H9 (cell line): ENCODE results near the gene EDRF1. TPM values are rescaled to one million over a fixed set of nuclear protein-coding genes. Genes with fewer than 3 reads are reported as not detected.

Source experiments
- DNase-seq: peaks from one replicate; pipeline ENCODE4 v3.0.0-alpha.2; 2017
- H2AFZ ChIP-seq: one replicate; pipeline ENCODE4 v1.6.1; 2013; ENCODE audit warnings: mild to moderate bottlenecking, low read length, control low read depth, moderate library complexity
- H2AK5ac ChIP-seq: 2 replicates; pipeline ENCODE4 v1.6.1; 2013; ENCODE audit warnings: low read length, control low read depth, mixed read lengths; ENCODE audit not compliant: insufficient read length
- H2BK120ac ChIP-seq: one replicate; pipeline ENCODE4 v1.6.1; 2013; ENCODE audit warnings: low read depth, mild to moderate bottlenecking, low read length, control low read depth, inconsistent platforms; ENCODE audit not compliant: poor library complexity, severe bottlenecking
- H2BK12ac ChIP-seq: 2 replicates; pipeline ENCODE4 v1.6.1; 2013; ENCODE audit warnings: low read length, control low read depth, mixed read lengths, low read depth; ENCODE audit not compliant: insufficient read length
- H2BK15ac ChIP-seq: 2 replicates; pipeline ENCODE4 v1.6.1; 2013; ENCODE audit warnings: low read depth, low read length, control low read depth
- H2BK20ac ChIP-seq: one replicate; pipeline ENCODE4 v1.6.1; 2013; ENCODE audit warnings: low read depth, mild to moderate bottlenecking, low read length, control low read depth, inconsistent platforms; ENCODE audit not compliant: poor library complexity, severe bottlenecking
- H2BK5ac ChIP-seq: 2 replicates; pipeline ENCODE4 v1.6.1; 2013; ENCODE audit warnings: low read length, control low read depth, mixed read lengths; ENCODE audit not compliant: insufficient read length
- H3K14ac ChIP-seq: 2 replicates; pipeline ENCODE4 v1.6.1; 2013; ENCODE audit warnings: low read length, control low read depth; ENCODE audit not compliant: insufficient read depth
- H3K18ac ChIP-seq: 2 replicates; pipeline ENCODE4 v1.6.1; 2013; ENCODE audit warnings: low read depth, mild to moderate bottlenecking, mixed read lengths, low read length, control low read depth; ENCODE audit not compliant: insufficient read length
- H3K23ac ChIP-seq: 2 replicates; pipeline ENCODE4 v1.6.1; 2013; ENCODE audit warnings: low read length, control low read depth, mixed read lengths, low read depth; ENCODE audit not compliant: insufficient read length
- H3K23me2 ChIP-seq: 2 replicates; pipeline ENCODE4 v1.6.1; 2013; ENCODE audit warnings: low read depth, mild to moderate bottlenecking, mixed read lengths, low read length, control low read depth; ENCODE audit not compliant: insufficient read length, poor library complexity, severe bottlenecking
- H3K27ac ChIP-seq: 2 replicates; pipeline ENCODE4 v1.5.1; 2013; ENCODE audit warnings: low read length, control low read depth, mixed read lengths, low read depth; ENCODE audit not compliant: insufficient read length
- H3K27me3 ChIP-seq: 2 replicates; pipeline ENCODE4 v1.6.1; 2013; ENCODE audit warnings: low read length, control low read depth, inconsistent platforms; ENCODE audit not compliant: insufficient read depth
- H3K4ac ChIP-seq: 2 replicates; pipeline ENCODE4 v1.6.1; 2013; ENCODE audit warnings: low read depth, mild to moderate bottlenecking, control low read depth, inconsistent platforms, low read length, moderate library complexity
- H3K4me1 ChIP-seq: 2 replicates; pipeline ENCODE4 v1.6.1; 2013; ENCODE audit warnings: low read length, control low read depth, inconsistent platforms; ENCODE audit not compliant: insufficient read depth
- H3K4me2 ChIP-seq: 2 replicates; pipeline ENCODE4 v1.6.1; 2013; ENCODE audit warnings: low read length, control low read depth, mixed read lengths; ENCODE audit not compliant: insufficient read length, insufficient read depth
- H3K56ac ChIP-seq: 2 replicates; pipeline ENCODE4 v1.6.1; 2013; ENCODE audit warnings: low read depth, mild to moderate bottlenecking, mixed read lengths, low read length, control low read depth; ENCODE audit not compliant: insufficient read length
- H3K79me1 ChIP-seq: 2 replicates; pipeline ENCODE4 v1.6.1; 2013; ENCODE audit warnings: low read depth, mild to moderate bottlenecking, moderate library complexity, low read length, control low read depth, inconsistent platforms; ENCODE audit not compliant: insufficient read depth, poor library complexity, severe bottlenecking
- H3K79me2 ChIP-seq: 2 replicates; pipeline ENCODE4 v1.6.1; 2013; ENCODE audit warnings: low read length, control low read depth, inconsistent platforms; ENCODE audit not compliant: insufficient read depth
- H3K9ac ChIP-seq: 2 replicates; pipeline ENCODE4 v1.6.1; 2013; ENCODE audit warnings: low read length, control low read depth, mixed read lengths; ENCODE audit not compliant: insufficient read length; ENCODE audit errors: extremely low read depth
- H3K9me3 ChIP-seq: one replicate; pipeline ENCODE4 v1.6.1; 2013; ENCODE audit warnings: low read depth, low read length, inconsistent platforms; ENCODE audit not compliant: control insufficient read depth
- H3T11ph ChIP-seq: one replicate; pipeline ENCODE4 v1.6.1; 2013; ENCODE audit warnings: mild to moderate bottlenecking, low read length, control low read depth, inconsistent platforms
- H4K20me1 ChIP-seq: one replicate; pipeline ENCODE4 v1.6.1; 2013; ENCODE audit not compliant: control insufficient read depth, insufficient read length, insufficient read depth
- H4K5ac ChIP-seq: 2 replicates; pipeline ENCODE4 v1.6.1; 2013; ENCODE audit warnings: low read depth, mild to moderate bottlenecking, mixed read lengths, low read length, control low read depth; ENCODE audit not compliant: insufficient read length
- H4K8ac ChIP-seq: replicated peaks from 2 replicates; pipeline ENCODE4 v1.6.1; 2013; ENCODE audit warnings: low read length, control low read depth, mixed read lengths, low read depth; ENCODE audit not compliant: insufficient read length
- H4K91ac ChIP-seq: 2 replicates; pipeline ENCODE4 v1.6.1; 2013; ENCODE audit warnings: low read depth, mild to moderate bottlenecking, moderate library complexity, mixed read lengths, low read length, control low read depth; ENCODE audit not compliant: insufficient read length
- H3K27ac Mint-ChIP-seq, 3 experiments: 2 replicates in 2 of 3; 3 replicates in 1 of 3; pipeline ENCODE4 v1.8.0; 2020 to 2021; ENCODE audit warnings: mixed read lengths in 3 of 3, mild to moderate bottlenecking in 1 of 3, moderate library complexity in 1 of 3
- H3K27me3 Mint-ChIP-seq: 2 replicates; pipeline ENCODE4 v1.8.0; 2021; ENCODE audit warnings: low read depth, mild to moderate bottlenecking, moderate library complexity, mixed read lengths
- H3K36me3 Mint-ChIP-seq, 3 experiments: 2 replicates in 2 of 3; 3 replicates in 1 of 3; pipeline ENCODE4 v1.8.0; 2020 to 2021; ENCODE audit warnings: low read depth in 3 of 3, mixed read lengths in 3 of 3; ENCODE audit not compliant: insufficient read depth in 1 of 3
- H3K4me1 Mint-ChIP-seq, 2 experiments: 2 replicates each; pipeline ENCODE4 v1.8.0; 2020; ENCODE audit warnings: mixed read lengths in 2 of 2
- H3K4me3 Mint-ChIP-seq, 2 experiments: 2 replicates in 1 of 2; 3 replicates in 1 of 2; pipeline ENCODE4 v1.8.0; 2020 to 2021; ENCODE audit warnings: mild to moderate bottlenecking in 2 of 2, mixed read lengths in 2 of 2, moderate library complexity in 1 of 2
- H3K9me3 Mint-ChIP-seq, 2 experiments: 2 replicates in 1 of 2; 3 replicates in 1 of 2; pipeline ENCODE4 v1.8.0; 2020; ENCODE audit warnings: mild to moderate bottlenecking in 2 of 2, mixed read lengths in 2 of 2, moderate library complexity in 1 of 2
- CTCF ChIP-seq: fragments of 200-600 bp; sonication (generic); conservative IDR thresholded peaks from 3 replicates; pipeline ENCODE4 v1.8.0; 2021; ENCODE audit warnings: antibody characterized with exemption, mild to moderate bottlenecking
- WGBS: extraction: QIAGEN DNeasy Blood & Tissue Kit; methylation state at CpG from one replicate; pipeline ENCODE4 v1.1.7; 2013; ENCODE audit warnings: missing lambda C conversion rate, low lambda C conversion rate, mixed read lengths; ENCODE audit not compliant: insufficient read length; ENCODE audit errors: extremely low coverage; 5-methylcytosine and 5-hydroxymethylcytosine counted together
- total RNA-seq: library from RNA; stranded (reverse); gene quantifications from 2 replicates; pipeline ENCODE4 v1.2.1, GENCODE V29; 2021

Gene EDRF1
- total RNA-seq, 1 experiment from 2014 or later: 51.0 TPM

GRCh38 chr10:125783408-125783807 lies 63.9 kb downstream of the EDRF1 start:
- Histone ChIP-seq H4K5ac (no peak overlapping the region), H2AFZ (no peak overlapping the region), H3K27me3 (no peaks in the 10 kb centered on the region), H2BK12ac (no peak overlapping the region), H3K9ac (no peak overlapping the region), H4K8ac (no peak overlapping the region), H2BK120ac (no peak overlapping the region), H3K56ac (no peak overlapping the region), H3K79me2 (no peaks in the 10 kb centered on the region), H3K4me1 (no peaks in the 10 kb centered on the region), H4K20me1 (no peaks in the 10 kb centered on the region), H3K4ac (no peak overlapping the region), H3K79me1 (no peaks in the 10 kb centered on the region), H2BK15ac (no peak overlapping the region), H2BK5ac (no peak overlapping the region), H3T11ph (no peak overlapping the region), H3K27ac (no peak overlapping the region), H2BK20ac (no peak overlapping the region), H3K23me2 (no peaks in the 10 kb centered on the region), H3K14ac (no peak overlapping the region), H3K9me3 (no peaks in the 10 kb centered on the region), H3K18ac (no peak overlapping the region), H3K23ac (no peak overlapping the region), H3K4me2 (no peak overlapping the region), H2AK5ac (no peak overlapping the region), H4K91ac (no peak overlapping the region)
- Mint-ChIP-seq H3K4me1 (no peaks in the 10 kb centered on the region), H3K9me3 (peaks cover 0 to 9% of the 10 kb centered on the region in 2 experiments), H3K27ac (no peak overlapping the region), H3K27me3 (peaks cover 6% of the 10 kb centered on the region), H3K36me3 (no peaks in the 10 kb centered on the region; a peak in 1 of 7 replicates), H3K4me3 (no peak overlapping the region)
- DNase-seq: no peak
- TF ChIP-seq CTCF: no peak
- no CpG with 5 or more reads among the region's 7 CpGs for WGBS
